Measurements from ENCODE around the gene NAIP. TPM values are rescaled to one million over a fixed set of nuclear protein-coding genes. Genes with fewer than 3 reads are reported as not detected.
"Not testable (repeated sequence)": the region's sequence is repeated elsewhere in the genome, so short reads cannot be mapped to it uniquely, and the experiment has no call there.

NAIP gene
- polyA plus RNA-seq, 1 donor (not counting 4 experiments of a cell fraction or from before 2014, with no cell fraction given) = 1.7 TPM

GRCh38 chr5:71011194-71011792, 13.8 kb downstream of the NAIP start:
- Histone ChIP-seq H3K4me1 (ENCODE audit: control insufficient read depth, extremely low read depth, insufficient read depth, low read length) (no peaks in the 10 kb centered on the region), H3K4me3 (ENCODE audit: control insufficient read depth in 2 of 3, extremely low read depth in 1 of 3, insufficient read depth in 2 of 3, low read depth in 1 of 3, low read length in 3 of 3) (no peak overlapping the region), H3K27ac (ENCODE audit: control insufficient read depth, insufficient read depth, low read length) (no peak overlapping the region), H3K9ac (ENCODE audit: control insufficient read depth, extremely low read depth, insufficient read depth, low read length) (no peak overlapping the region), H3K36me3 (ENCODE audit: control insufficient read depth in 2 of 2, extremely low read depth in 1 of 2, insufficient read depth in 2 of 2, low read length in 2 of 2) (no peaks in the 10 kb centered on the region), H2AFZ (ENCODE audit: control insufficient read depth, low read length) (no peak overlapping the region), H4K20me1 (ENCODE audit: control insufficient read depth, extremely low read depth, insufficient read depth, low read length) (no peaks in the 10 kb centered on the region), H3K79me2 (ENCODE audit: control insufficient read depth, insufficient read depth, low read length) (no peaks in the 10 kb centered on the region), H3K4me2 (ENCODE audit: control insufficient read depth, extremely low read depth, insufficient read depth, low read depth, low read length) (no peak overlapping the region), H3K9me3 (ENCODE audit: control insufficient read depth, low read depth, low read length) (no peaks in the 10 kb centered on the region), H3K9me1 (ENCODE audit: control insufficient read depth, extremely low read depth, insufficient read depth, low read length) (no peaks in the 10 kb centered on the region), H3K27me3 (ENCODE audit: control insufficient read depth, extremely low read depth, insufficient read depth, low read length) (no peaks in the 10 kb centered on the region)
- FAIRE-seq (no peak), DNase-seq (ENCODE audit: low read depth, low spot score) (no peak)
- TF ChIP-seq EZH2 (IDR thresholded peaks at IDR 0.05; ENCODE audit: low read length) = no peak
- no peak for TF ChIP-seq CTCF (optimal IDR thresholded peaks at IDR 0.05 in 1 of 3, IDR thresholded peaks at IDR 0.05 in 1 of 3, conservative IDR thresholded peaks at IDR 0.05 in 1 of 3; ENCODE audit: extremely low read depth in 1 of 3, insufficient read depth in 2 of 3, low read length in 3 of 3)
- dilution Hi-C loops (cut with MboI; ENCODE audit: extremely low pct_ligation_motif_present, low sequenced_read_pairs) = no loop called here

- H4K20me1 ChIP-seq (ENCODE audit: control insufficient read depth, extremely low read depth, insufficient read depth, low read length); H3K79me2 ChIP-seq (ENCODE audit: control insufficient read depth, insufficient read depth, low read length); H2AFZ ChIP-seq (ENCODE audit: control insufficient read depth, low read length); H3K4me1 ChIP-seq (ENCODE audit: control insufficient read depth, extremely low read depth, insufficient read depth, low read length); H3K9ac ChIP-seq (ENCODE audit: control insufficient read depth, extremely low read depth, insufficient read depth, low read length); dilution Hi-C loops (cut with MboI; ENCODE audit: extremely low pct_ligation_motif_present, low sequenced_read_pairs); H3K9me3 ChIP-seq (ENCODE audit: control insufficient read depth, low read depth, low read length); H3K27ac ChIP-seq (ENCODE audit: control insufficient read depth, insufficient read depth, low read length); FAIRE-seq; H3K27me3 ChIP-seq (ENCODE audit: control insufficient read depth, extremely low read depth, insufficient read depth, low read length); H3K4me3 ChIP-seq (ENCODE audit: control insufficient read depth in 2 of 3, extremely low read depth in 1 of 3, insufficient read depth in 2 of 3, low read depth in 1 of 3, low read length in 3 of 3); DNase-seq (ENCODE audit: low read depth, low spot score); H3K36me3 ChIP-seq (ENCODE audit: control insufficient read depth in 2 of 2, extremely low read depth in 1 of 2, insufficient read depth in 2 of 2, low read length in 2 of 2); H3K4me2 ChIP-seq (ENCODE audit: control insufficient read depth, extremely low read depth, insufficient read depth, low read depth, low read length); H3K9me1 ChIP-seq (ENCODE audit: control insufficient read depth, extremely low read depth, insufficient read depth, low read length): not testable (repeated sequence)
Measured at GRCh38 chr5:71006983-71007382, 18.2 kb downstream of the NAIP start.

GRCh38 chr5:70984882-70985281, 40.3 kb downstream of the NAIP start:
- H3K4me1 ChIP-seq (ENCODE audit: control insufficient read depth, extremely low read depth, insufficient read depth, low read length); DNase-seq (ENCODE audit: low read depth, low spot score); FAIRE-seq; H3K79me2 ChIP-seq (ENCODE audit: control insufficient read depth, insufficient read depth, low read length); H3K9me1 ChIP-seq (ENCODE audit: control insufficient read depth, extremely low read depth, insufficient read depth, low read length); H3K4me3 ChIP-seq (ENCODE audit: control insufficient read depth in 2 of 3, extremely low read depth in 1 of 3, insufficient read depth in 2 of 3, low read depth in 1 of 3, low read length in 3 of 3); H3K4me2 ChIP-seq (ENCODE audit: control insufficient read depth, extremely low read depth, insufficient read depth, low read depth, low read length); H4K20me1 ChIP-seq (ENCODE audit: control insufficient read depth, extremely low read depth, insufficient read depth, low read length); H2AFZ ChIP-seq (ENCODE audit: control insufficient read depth, low read length); H3K9me3 ChIP-seq (ENCODE audit: control insufficient read depth, low read depth, low read length); H3K27me3 ChIP-seq (ENCODE audit: control insufficient read depth, extremely low read depth, insufficient read depth, low read length); H3K36me3 ChIP-seq (ENCODE audit: control insufficient read depth in 2 of 2, extremely low read depth in 1 of 2, insufficient read depth in 2 of 2, low read length in 2 of 2); dilution Hi-C loops (cut with MboI; ENCODE audit: extremely low pct_ligation_motif_present, low sequenced_read_pairs); H3K27ac ChIP-seq (ENCODE audit: control insufficient read depth, insufficient read depth, low read length); H3K9ac ChIP-seq (ENCODE audit: control insufficient read depth, extremely low read depth, insufficient read depth, low read length): not testable (repeated sequence)

GRCh38 chr5:70967220-70967619, 57.9 kb downstream of the NAIP start:
- H3K4me2 ChIP-seq (ENCODE audit: control insufficient read depth, extremely low read depth, insufficient read depth, low read depth, low read length); FAIRE-seq; H4K20me1 ChIP-seq (ENCODE audit: control insufficient read depth, extremely low read depth, insufficient read depth, low read length); H3K36me3 ChIP-seq (ENCODE audit: control insufficient read depth in 2 of 2, extremely low read depth in 1 of 2, insufficient read depth in 2 of 2, low read length in 2 of 2); dilution Hi-C loops (cut with MboI; ENCODE audit: extremely low pct_ligation_motif_present, low sequenced_read_pairs); H3K27ac ChIP-seq (ENCODE audit: control insufficient read depth, insufficient read depth, low read length); H3K9ac ChIP-seq (ENCODE audit: control insufficient read depth, extremely low read depth, insufficient read depth, low read length); H3K79me2 ChIP-seq (ENCODE audit: control insufficient read depth, insufficient read depth, low read length); H3K9me3 ChIP-seq (ENCODE audit: control insufficient read depth, low read depth, low read length); H2AFZ ChIP-seq (ENCODE audit: control insufficient read depth, low read length); H3K4me1 ChIP-seq (ENCODE audit: control insufficient read depth, extremely low read depth, insufficient read depth, low read length); H3K4me3 ChIP-seq (ENCODE audit: control insufficient read depth in 2 of 3, extremely low read depth in 1 of 3, insufficient read depth in 2 of 3, low read depth in 1 of 3, low read length in 3 of 3); DNase-seq (ENCODE audit: low read depth, low spot score); H3K27me3 ChIP-seq (ENCODE audit: control insufficient read depth, extremely low read depth, insufficient read depth, low read length); H3K9me1 ChIP-seq (ENCODE audit: control insufficient read depth, extremely low read depth, insufficient read depth, low read length): not testable (repeated sequence)

Data from keratinocyte (primary cell).